ENCODE results near the gene DUSP8. TPM values are rescaled to one million over a fixed set of nuclear protein-coding genes. Genes with fewer than 3 reads are reported as not detected.

The DUSP8 gene
- total and polyA plus RNA-seq, 9 of the 15 experiments (the other 6 are each of a cell fraction or from before 2014, with no cell fraction given): 0.14 to 2.0 (median 0.86) TPM; not detected in 2

DNA sequence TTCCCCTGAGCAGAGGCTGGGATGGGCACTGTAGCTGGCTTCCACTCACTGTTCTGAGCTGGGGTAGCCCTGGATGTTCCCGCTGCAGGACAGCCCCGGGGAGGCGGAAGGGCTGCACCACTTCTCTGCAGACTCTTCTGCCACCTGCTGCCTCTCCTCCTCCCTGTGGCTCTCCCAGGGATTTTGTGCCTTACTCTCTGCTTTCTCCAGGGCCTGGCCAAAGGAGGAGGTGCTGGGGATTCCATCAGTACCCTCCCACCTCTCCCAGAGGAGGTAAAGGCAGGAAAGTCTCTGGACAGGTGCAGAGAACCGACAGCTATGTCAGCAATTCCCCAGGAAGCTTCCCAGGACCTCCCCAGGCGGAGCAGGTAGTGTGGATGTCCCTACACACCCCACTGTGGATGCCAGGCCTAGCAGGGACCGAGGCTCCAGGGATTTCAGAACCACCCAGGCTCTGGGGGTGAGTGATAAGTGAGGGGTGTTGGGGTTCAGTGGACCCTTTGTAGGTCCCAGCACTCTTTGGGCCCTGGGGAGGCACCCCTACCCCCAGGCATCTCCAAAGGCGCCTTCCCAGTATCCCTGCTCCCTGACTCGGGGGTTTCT is 11.3 kb downstream of the DUSP8 start:
- H3K36me3 ChIP-seq (ENCODE audit: control insufficient read depth, insufficient read depth, low read length): no peaks in the 10 kb centered on the region
- CTCF ChIA-PET (ENCODE audit: low intra/inter-chr PET ratio): interaction anchor here (1.6 kb wide), 1 partner anchor 14 kb away, joined by 5 read pairs; no protein-coding TSS in a partner anchor
- intact Hi-C loops (cut with micrococcal nuclease) (no loop called here), in situ Hi-C loops (cut with MboI) (no loop called here)
- peaks cover 0 to 53% of the 10 kb centered on the region in 2 experiments; a peak in 3 of 5 replicates for H3K4me1 ChIP-seq (replicated peaks in 1 of 2; ENCODE audit: control insufficient read depth in 2 of 2, insufficient read depth in 2 of 2, low read length in 2 of 2)
- peaks cover 0 to 46% of the 10 kb centered on the region in 2 experiments; a peak in 2 of 5 replicates for H3K27me3 ChIP-seq (ENCODE audit: control insufficient read depth in 2 of 2, insufficient read depth in 2 of 2, low read length in 2 of 2)
- POLR2A ChIA-PET: interaction anchor here (0.7 kb wide), 1 partner anchor 24 kb away, joined by 3 read pairs; the partner anchor contains the start of gene KRTAP5-1
- FAIRE-seq: no peak
- 0 out of 3 replicates have a peak, but pooled peaks have one; percentile 8 for ATAC-seq
- no peaks in the 10 kb centered on the region for H3K9me3 ChIP-seq (replicated peaks; ENCODE audit: control insufficient read depth, insufficient read depth, low read depth, low read length)
- peaks cover 25% of the 10 kb centered on the region for H4K20me1 ChIP-seq (replicated peaks; ENCODE audit: control insufficient read depth, insufficient read depth, low read length)
- H3K4me2 ChIP-seq (ENCODE audit: insufficient read depth, low read length): no peak overlapping the region
- no peak overlapping the region for H3K4me3 ChIP-seq
- DNase-seq (ENCODE audit: extremely low read depth in 1 of 4, low spot score in 3 of 4): no peak
- no peak overlapping the region for H3K9ac ChIP-seq (ENCODE audit: insufficient read depth in 1 of 2, low read depth in 2 of 2, low read length in 2 of 2)
- no peak overlapping the region for H2AFZ ChIP-seq (ENCODE audit: low read depth, low read length)
- TF ChIP-seq RNF2 (IDR thresholded peaks at IDR 0.05) (no peak), RAD21 (CRISPR knock-in tag; conservative IDR thresholded peaks at IDR 0.05 in 1 of 2, IDR thresholded peaks at IDR 0.05 in 1 of 2) (peak in 1 of 2 experiments; percentile 15; a peak in 2 of 4 replicates)
- TF ChIP-seq, protein P1, sequence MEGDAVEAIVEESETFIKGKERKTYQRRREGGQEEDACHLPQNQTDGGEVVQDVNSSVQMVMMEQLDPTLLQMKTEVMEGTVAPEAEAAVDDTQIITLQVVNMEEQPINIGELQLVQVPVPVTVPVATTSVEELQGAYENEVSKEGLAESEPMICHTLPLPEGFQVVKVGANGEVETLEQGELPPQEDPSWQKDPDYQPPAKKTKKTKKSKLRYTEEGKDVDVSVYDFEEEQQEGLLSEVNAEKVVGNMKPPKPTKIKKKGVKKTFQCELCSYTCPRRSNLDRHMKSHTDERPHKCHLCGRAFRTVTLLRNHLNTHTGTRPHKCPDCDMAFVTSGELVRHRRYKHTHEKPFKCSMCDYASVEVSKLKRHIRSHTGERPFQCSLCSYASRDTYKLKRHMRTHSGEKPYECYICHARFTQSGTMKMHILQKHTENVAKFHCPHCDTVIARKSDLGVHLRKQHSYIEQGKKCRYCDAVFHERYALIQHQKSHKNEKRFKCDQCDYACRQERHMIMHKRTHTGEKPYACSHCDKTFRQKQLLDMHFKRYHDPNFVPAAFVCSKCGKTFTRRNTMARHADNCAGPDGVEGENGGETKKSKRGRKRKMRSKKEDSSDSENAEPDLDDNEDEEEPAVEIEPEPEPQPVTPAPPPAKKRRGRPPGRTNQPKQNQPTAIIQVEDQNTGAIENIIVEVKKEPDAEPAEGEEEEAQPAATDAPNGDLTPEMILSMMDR (IDR thresholded peaks at IDR 0.05 in 2 of 3, conservative IDR thresholded peaks at IDR 0.05 in 1 of 3; ENCODE audit: insufficient read depth in 2 of 3, low read depth in 1 of 3, low read length in 3 of 3): peak in 2 of 3 experiments; percentile 9 to 20; a peak in 2 of 6 replicates
- TF ChIP-seq, protein P2, sequence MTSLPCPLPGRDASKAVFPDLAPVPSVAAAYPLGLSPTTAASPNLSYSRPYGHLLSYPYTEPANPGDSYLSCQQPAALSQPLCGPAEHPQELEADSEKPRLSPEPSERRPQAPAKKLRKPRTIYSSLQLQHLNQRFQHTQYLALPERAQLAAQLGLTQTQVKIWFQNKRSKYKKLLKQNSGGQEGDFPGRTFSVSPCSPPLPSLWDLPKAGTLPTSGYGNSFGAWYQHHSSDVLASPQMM (CRISPR knock-in tag; IDR thresholded peaks at IDR 0.05): no peak
- no peaks in the 10 kb centered on the region for H3K79me2 ChIP-seq (ENCODE audit: control insufficient read depth, insufficient read depth, low read length)
- no peak overlapping the region for H3K27ac ChIP-seq (ENCODE audit: extremely low read depth, low read depth, low read length)
- H3K9me1 ChIP-seq (ENCODE audit: control insufficient read depth, insufficient read depth, low read length): no peaks in the 10 kb centered on the region
- no TSS peak for BruUV-seq (replicated peaks)
- 14% methylated on average over 8 of the region's 8 CpGs for WGBS (ENCODE audit: insufficient coverage, low coverage, missing lambda C conversion rate)
